ENCODE results near the gene EFTUD2. TPM values are rescaled to one million over a fixed set of nuclear protein-coding genes. Genes with fewer than 3 reads are reported as not detected.

EFTUD2 gene
- total and polyA plus RNA-seq, 2 of the 13 experiments (the other 11 are each of a cell fraction or from before 2014, with no cell fraction given), result 111 to 137 TPM

- TF ChIP-seq HNRNPL (IDR thresholded peaks at IDR 0.05; ENCODE audit: low read depth, low read length) (no peak), ZNF3 (CRISPR knock-in tag; IDR thresholded peaks at IDR 0.05) (peak; percentile 45; the same call in 1 of the 2 replicates), MAF1 (CRISPR knock-in tag; IDR thresholded peaks at IDR 0.05; ENCODE audit: borderline replicate concordance) (peak; percentile 91), ZNF724P (CRISPR knock-in tag; IDR thresholded peaks at IDR 0.05; ENCODE audit: borderline replicate concordance) (no peak), BATF2 (CRISPR knock-in tag; IDR thresholded peaks at IDR 0.05) (peak; percentile 61), GABPA (IDR thresholded peaks at IDR 0.05; ENCODE audit: low read depth, low read length) (peak; percentile 53), GABPA (CRISPR knock-in tag; IDR thresholded peaks at IDR 0.05; ENCODE audit: low read depth) (peak; percentile 90), HNF4G (IDR thresholded peaks at IDR 0.05; ENCODE audit: borderline replicate concordance, low read depth, low read length) (no peak), HNF4G (CRISPR knock-in tag; IDR thresholded peaks at IDR 0.05; ENCODE audit: borderline replicate concordance, low read depth) (no peak), ZNF580 (CRISPR knock-in tag; IDR thresholded peaks at IDR 0.05; ENCODE audit: borderline replicate concordance, low read depth) (peak; percentile 97), ETS1 (CRISPR knock-in tag; IDR thresholded peaks at IDR 0.05) (peak; percentile 60; the same call in 1 of the 2 replicates), ZNF235 (CRISPR knock-in tag; IDR thresholded peaks at IDR 0.05; ENCODE audit: borderline replicate concordance) (0 out of 2 replicates have a peak, but pooled peaks have one; percentile 71), ZFYVE20 (CRISPR knock-in tag; IDR thresholded peaks at IDR 0.05; ENCODE audit: borderline replicate concordance, low read depth) (no peak), GPBP1L1 (CRISPR knock-in tag; IDR thresholded peaks at IDR 0.05) (no peak), ZNF589 (CRISPR knock-in tag; conservative IDR thresholded peaks at IDR 0.05) (peak; percentile 99), ZNF234 (CRISPR knock-in tag; conservative IDR thresholded peaks at IDR 0.05) (0 out of 2 replicates have a peak, but pooled peaks have one; percentile 19), ZNF251 (CRISPR knock-in tag; IDR thresholded peaks at IDR 0.05) (0 out of 2 replicates have a peak, but pooled peaks have one; percentile 16), ZNF160 (CRISPR knock-in tag; IDR thresholded peaks at IDR 0.05) (0 out of 2 replicates have a peak, but pooled peaks have one; percentile 60), RBAK (CRISPR knock-in tag; IDR thresholded peaks at IDR 0.05) (no peak), ZNF883 (CRISPR knock-in tag; IDR thresholded peaks at IDR 0.05; ENCODE audit: not compliant biosample characterization) (peak; percentile 97), ZNF354B (CRISPR knock-in tag; IDR thresholded peaks at IDR 0.05) (peak; percentile 90; the same call in 1 of the 2 replicates), ZNF138 (CRISPR knock-in tag; IDR thresholded peaks at IDR 0.05; ENCODE audit: low read depth) (no peak; the same call in 1 of the 2 replicates), USF2 (IDR thresholded peaks at IDR 0.05; ENCODE audit: low read depth, low read length) (peak; percentile 96), USF2 (CRISPR knock-in tag; IDR thresholded peaks at IDR 0.05; ENCODE audit: borderline replicate concordance) (peak; percentile 99), ZNF44 (CRISPR knock-in tag; IDR thresholded peaks at IDR 0.05) (peak; percentile 86)
Observed at GRCh38 chr17:44899074-44899782, at the start of gene EFTUD2 (continued).
